Measurements from ENCODE around the gene CELF4. TPM values are rescaled to one million over a fixed set of nuclear protein-coding genes. Genes with fewer than 3 reads are reported as not detected.

CELF4 gene
- total RNA-seq, 2 donors from 2014 or later: 0.85 to 1.8 TPM

- intact Hi-C loops (cut with DNase I, micrococcal nuclease): no loop called here
- no peak for ATAC-seq
Measured at GRCh38 chr18:37506001-37506400, 59.6 kb downstream of the CELF4 start.

GRCh38 chr18:37505321-37505720 lies 60.3 kb downstream of the CELF4 start:
- intact Hi-C loops (cut with DNase I, micrococcal nuclease): no loop called here
- no peak for ATAC-seq
- no peak for DNase-seq

More at GRCh38 chr18:37506001-37506400, 59.6 kb downstream of the CELF4 start:
- no peak for DNase-seq

- ATAC-seq (no peak), DNase-seq (no peak)
- intact Hi-C loops (cut with DNase I, micrococcal nuclease): no loop called here
Measured at GRCh38 chr18:37502601-37503000, 63.0 kb downstream of the CELF4 start.

- no peak for ATAC-seq
- no peak for DNase-seq
- intact Hi-C loops (cut with DNase I, micrococcal nuclease): no loop called here
Measured at GRCh38 chr18:37502036-37502435, 63.6 kb downstream of the CELF4 start.

GRCh38 chr18:37501136-37501535 lies 64.5 kb downstream of the CELF4 start:
- intact Hi-C loops (cut with DNase I, micrococcal nuclease): no loop called here
- no peak for ATAC-seq

GRCh38 chr18:37499913-37500312 lies 65.7 kb downstream of the CELF4 start:
- intact Hi-C loops (cut with DNase I, micrococcal nuclease): no loop called here
- DNase-seq (no peak), ATAC-seq (no peak)

More at GRCh38 chr18:37501136-37501535, 64.5 kb downstream of the CELF4 start:
- DNase-seq: no peak

GRCh38 chr18:37499044-37499443 lies 66.6 kb downstream of the CELF4 start:
- intact Hi-C loops (cut with DNase I, micrococcal nuclease): no loop called here
- DNase-seq: no peak
- ATAC-seq: no peak

- ATAC-seq: no peak
- intact Hi-C loops (cut with DNase I, micrococcal nuclease): no loop called here
- no peak for DNase-seq
Measured at GRCh38 chr18:37497853-37498518, 67.6 kb downstream of the CELF4 start.

- no peak for ATAC-seq
- intact Hi-C loops (cut with DNase I, micrococcal nuclease): no loop called here
- DNase-seq: no peak
Measured at GRCh38 chr18:37496568-37496967, 69.0 kb downstream of the CELF4 start.

- no peak for DNase-seq
- ATAC-seq: no peak
- intact Hi-C loops (cut with DNase I, micrococcal nuclease): no loop called here
Measured at GRCh38 chr18:37495354-37495753, 70.2 kb downstream of the CELF4 start.

- intact Hi-C loops (cut with DNase I, micrococcal nuclease): no loop called here
- no peak for ATAC-seq
- DNase-seq: no peak
Measured at GRCh38 chr18:37494406-37494805, 71.2 kb downstream of the CELF4 start.

GRCh38 chr18:37493352-37493935 lies 72.2 kb downstream of the CELF4 start:
- intact Hi-C loops (cut with DNase I, micrococcal nuclease): no loop called here
- DNase-seq: no peak
- ATAC-seq: no peak

GRCh38 chr18:37492952-37493351 lies 72.6 kb downstream of the CELF4 start:
- ATAC-seq (no peak), DNase-seq (no peak)
- intact Hi-C loops (cut with DNase I, micrococcal nuclease): no loop called here

- intact Hi-C loops (cut with DNase I, micrococcal nuclease): no loop called here
- ATAC-seq: no peak
- no peak for DNase-seq
Measured at GRCh38 chr18:37491526-37491925, 74.1 kb downstream of the CELF4 start.

- DNase-seq: no peak
- no peak for ATAC-seq
- intact Hi-C loops (cut with DNase I, micrococcal nuclease): no loop called here
Measured at GRCh38 chr18:37489998-37490397, 75.6 kb downstream of the CELF4 start.

GRCh38 chr18:37489011-37489410 lies 76.6 kb downstream of the CELF4 start:
- intact Hi-C loops (cut with DNase I, micrococcal nuclease): no loop called here
- no peak for ATAC-seq
- no peak for DNase-seq

GRCh38 chr18:37487400-37487867 lies 78.2 kb downstream of the CELF4 start:
- intact Hi-C loops (cut with DNase I, micrococcal nuclease): no loop called here
- no peak for DNase-seq
- no peak for ATAC-seq

- DNase-seq (no peak), ATAC-seq (no peak)
- intact Hi-C loops (cut with DNase I, micrococcal nuclease): no loop called here
Measured at GRCh38 chr18:37486848-37487247, 78.8 kb downstream of the CELF4 start.

GRCh38 chr18:37484983-37485834 lies 80.4 kb downstream of the CELF4 start:
- intact Hi-C loops (cut with DNase I, micrococcal nuclease): no loop called here
- ATAC-seq (peak; percentile 68), DNase-seq (peak in 1 of 2 donors; percentile 18)

Measured in left colon (tissue), 2 donors.